Epithelial cell of proximal tubule (primary cell): Measurements from ENCODE around the gene COA8. TPM values are rescaled to one million over a fixed set of nuclear protein-coding genes. Genes with fewer than 3 reads are reported as not detected.

Source experiments
- DNase-seq: peaks from one replicate; pipeline ENCODE4 v3.0.0-alpha.2; 2011; ENCODE audit warnings: low read depth
- H3K4me3 ChIP-seq: 2 replicates; pipeline ENCODE4 v1.5.1; 2011; ENCODE audit warnings: low read depth, mild to moderate bottlenecking, low read length
- CTCF ChIP-seq: conservative IDR thresholded peaks from 2 replicates; pipeline ENCODE4 v1.5.1; 2012; ENCODE audit warnings: low read depth, mild to moderate bottlenecking, low read length
- total RNA-seq: library from RNA; depleted of rRNA; stranded (reverse); fragments of >200 nt; gene quantifications from 2 replicates; pipeline ENCODE4 v1.2.3, GENCODE V29; 2015

COA8 gene
- total RNA-seq, 1 donor from 2014 or later, result 29.0 TPM

- no peak for TF ChIP-seq CTCF
- no peak for DNase-seq
- no peak overlapping the region for H3K4me3 ChIP-seq
These were observed 21.7 kb upstream of the COA8 start for GRCh38 chr14:103540821-103541708.

- DNase-seq, result no peak
- TF ChIP-seq CTCF, result peak; percentile 10
These were observed 20.8 kb upstream of the COA8 start for GRCh38 chr14:103541709-103542604.

GRCh38 chr14:103542605-103543088 is 20.1 kb upstream of the COA8 start:
- no peak for DNase-seq
- no peak for TF ChIP-seq CTCF

More at GRCh38 chr14:103541709-103542604, 20.8 kb upstream of the COA8 start:
- H3K4me3 ChIP-seq, result no peak overlapping the region

GRCh38 chr14:103543140-103543539 is 19.6 kb upstream of the COA8 start:
- no peak for DNase-seq
- H3K4me3 ChIP-seq, result no peak overlapping the region
- no peak for TF ChIP-seq CTCF

More at GRCh38 chr14:103542605-103543088, 20.1 kb upstream of the COA8 start:
- no peak overlapping the region for H3K4me3 ChIP-seq

- DNase-seq, result no peak
- no peak for TF ChIP-seq CTCF
- no peak overlapping the region for H3K4me3 ChIP-seq
These were observed 18.9 kb upstream of the COA8 start for GRCh38 chr14:103543721-103544387.

- DNase-seq, result no peak
- H3K4me3 ChIP-seq, result no peak overlapping the region
- no peak for TF ChIP-seq CTCF
These were observed 18.2 kb upstream of the COA8 start for GRCh38 chr14:103544388-103545218.
